ENCODE measurements around the gene PRSS21.

PRSS21 gene

DNA sequence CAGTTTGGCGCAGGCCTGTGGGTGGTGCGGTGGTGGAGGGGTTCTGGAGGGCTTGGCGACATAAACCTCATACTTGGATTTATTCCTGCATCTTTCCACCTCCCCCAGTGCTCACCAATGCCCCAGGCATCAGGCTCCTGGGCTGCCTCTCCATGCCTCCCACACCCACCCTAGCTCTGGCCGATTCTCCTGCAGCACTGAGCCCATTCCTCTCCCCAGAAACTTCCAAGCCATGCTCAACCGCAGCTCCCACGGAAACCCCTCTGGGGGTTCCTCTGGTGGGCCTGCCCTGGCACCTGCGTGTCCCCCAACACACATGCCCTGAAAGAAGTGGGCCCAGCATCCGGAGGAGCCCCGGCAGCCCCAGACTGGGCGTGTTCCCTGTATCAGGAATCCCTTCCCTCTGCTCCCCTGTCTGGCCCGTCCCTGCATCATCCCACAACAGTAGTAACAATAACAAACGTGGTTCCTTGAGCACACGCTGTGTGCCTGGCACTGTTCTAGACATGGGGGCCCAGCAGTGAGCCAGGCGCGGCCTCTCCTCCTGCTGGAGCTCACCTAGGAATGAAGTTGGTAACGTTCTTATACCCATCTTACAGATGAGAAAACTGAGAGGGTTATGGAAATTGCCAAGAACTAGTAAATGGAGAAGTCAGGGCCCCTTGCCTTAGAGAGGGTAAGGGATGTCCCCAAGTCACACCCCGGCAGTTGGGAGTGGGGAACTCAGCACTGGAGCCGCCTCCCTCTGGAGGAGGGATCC lies 2.3 kb downstream of the PRSS21 start:
- no peak for TF ChIP-seq YY1 (IDR thresholded peaks at IDR 0.05; ENCODE audit: low read depth)
- no peak for TF ChIP-seq EP300 (IDR thresholded peaks at IDR 0.05; ENCODE audit: borderline replicate concordance)

DNA sequence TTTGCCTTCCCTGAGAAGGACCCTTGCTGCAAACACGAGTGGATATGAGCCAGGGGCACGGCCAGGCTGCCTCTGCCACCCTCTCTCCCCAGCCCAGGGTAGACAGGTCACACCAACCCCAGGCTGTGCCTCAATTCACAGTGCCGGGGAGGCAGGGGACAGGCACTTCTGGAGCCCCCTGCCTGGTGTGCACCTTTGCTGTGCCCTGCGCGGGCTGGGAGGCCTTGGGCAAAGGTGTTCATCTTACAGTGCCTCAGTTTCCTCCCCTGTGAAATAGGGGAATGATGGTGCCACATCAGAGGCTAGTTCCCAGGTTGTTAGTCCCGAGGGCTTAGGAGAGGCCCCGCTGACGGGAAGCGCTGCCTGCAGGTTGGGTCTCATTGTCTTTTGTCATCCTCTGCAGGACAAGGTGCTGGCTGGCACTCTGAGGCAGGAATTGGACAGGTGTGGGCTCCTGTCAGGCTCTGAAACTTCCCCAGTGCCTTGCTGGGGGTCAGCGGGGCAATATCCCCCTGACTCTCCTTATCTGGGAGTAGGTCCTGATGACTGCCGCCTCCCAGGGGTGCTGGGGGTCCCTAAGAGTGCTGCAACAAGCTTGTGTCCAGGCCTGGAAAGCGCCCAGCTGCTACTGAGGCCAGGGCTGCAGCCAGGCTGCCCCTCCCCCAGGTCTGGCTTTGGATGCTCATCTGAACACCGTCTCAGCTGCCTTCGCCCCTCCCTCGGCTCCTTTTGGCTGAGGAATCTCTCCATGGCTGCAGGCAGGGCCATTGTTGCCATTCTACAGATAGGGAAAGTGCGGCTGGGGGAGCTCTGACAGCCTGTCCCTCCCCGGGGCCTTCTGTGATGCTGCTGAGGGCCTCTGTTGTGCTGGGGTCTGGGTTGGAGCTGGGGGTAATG lies 3.1 kb downstream of the PRSS21 start:
- no peak for TF ChIP-seq FOXM1 (IDR thresholded peaks at IDR 0.05; ENCODE audit: borderline replicate concordance, low read depth)
- TF ChIP-seq TAF1 (IDR thresholded peaks at IDR 0.05; ENCODE audit: low read depth), result no peak

DNA sequence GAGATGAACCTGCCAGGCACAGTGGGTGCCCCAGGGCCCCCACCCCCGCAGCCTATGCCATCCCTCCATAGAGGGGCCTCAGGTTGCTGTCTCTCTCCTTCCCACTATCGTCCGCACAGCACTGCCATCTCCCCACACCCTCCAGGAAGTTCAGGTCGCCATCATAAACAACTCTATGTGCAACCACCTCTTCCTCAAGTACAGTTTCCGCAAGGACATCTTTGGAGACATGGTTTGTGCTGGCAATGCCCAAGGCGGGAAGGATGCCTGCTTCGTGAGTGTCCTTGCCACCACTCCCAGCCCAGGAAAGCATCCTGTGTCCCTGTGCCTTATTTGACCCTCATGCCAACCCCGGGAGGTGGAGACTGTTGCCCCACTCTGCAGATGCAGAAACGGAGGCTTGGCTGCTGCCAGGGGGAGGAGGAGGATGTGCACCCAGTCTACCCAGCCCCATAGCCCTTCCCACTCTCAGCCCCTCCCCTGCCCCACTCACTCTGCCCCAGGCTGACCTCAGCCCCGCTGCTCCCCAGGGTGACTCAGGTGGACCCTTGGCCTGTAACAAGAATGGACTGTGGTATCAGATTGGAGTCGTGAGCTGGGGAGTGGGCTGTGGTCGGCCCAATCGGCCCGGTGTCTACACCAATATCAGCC lies 3.9 kb downstream of the PRSS21 start:
- TF ChIP-seq, protein P1, sequence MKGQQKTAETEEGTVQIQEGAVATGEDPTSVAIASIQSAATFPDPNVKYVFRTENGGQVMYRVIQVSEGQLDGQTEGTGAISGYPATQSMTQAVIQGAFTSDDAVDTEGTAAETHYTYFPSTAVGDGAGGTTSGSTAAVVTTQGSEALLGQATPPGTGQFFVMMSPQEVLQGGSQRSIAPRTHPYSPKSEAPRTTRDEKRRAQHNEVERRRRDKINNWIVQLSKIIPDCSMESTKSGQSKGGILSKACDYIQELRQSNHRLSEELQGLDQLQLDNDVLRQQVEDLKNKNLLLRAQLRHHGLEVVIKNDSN (IDR thresholded peaks at IDR 0.05), result no peak
- TF ChIP-seq CEBPB (IDR thresholded peaks at IDR 0.05) (no peak), EGR1 (IDR thresholded peaks at IDR 0.05) (no peak), CREB1 (IDR thresholded peaks at IDR 0.05; ENCODE audit: low read depth) (no peak), TEAD4 (IDR thresholded peaks at IDR 0.05) (no peak), TAF1 (IDR thresholded peaks at IDR 0.05; ENCODE audit: low read depth) (no peak), NFIC (IDR thresholded peaks at IDR 0.05) (no peak), YY1 (IDR thresholded peaks at IDR 0.05; ENCODE audit: low read depth) (no peak), RAD21 (IDR thresholded peaks at IDR 0.05; ENCODE audit: low read depth) (no peak), TCF12 (IDR thresholded peaks at IDR 0.05; ENCODE audit: low read depth) (no peak), FOXM1 (IDR thresholded peaks at IDR 0.05; ENCODE audit: borderline replicate concordance, low read depth) (no peak), EP300 (IDR thresholded peaks at IDR 0.05; ENCODE audit: borderline replicate concordance) (no peak)

DNA sequence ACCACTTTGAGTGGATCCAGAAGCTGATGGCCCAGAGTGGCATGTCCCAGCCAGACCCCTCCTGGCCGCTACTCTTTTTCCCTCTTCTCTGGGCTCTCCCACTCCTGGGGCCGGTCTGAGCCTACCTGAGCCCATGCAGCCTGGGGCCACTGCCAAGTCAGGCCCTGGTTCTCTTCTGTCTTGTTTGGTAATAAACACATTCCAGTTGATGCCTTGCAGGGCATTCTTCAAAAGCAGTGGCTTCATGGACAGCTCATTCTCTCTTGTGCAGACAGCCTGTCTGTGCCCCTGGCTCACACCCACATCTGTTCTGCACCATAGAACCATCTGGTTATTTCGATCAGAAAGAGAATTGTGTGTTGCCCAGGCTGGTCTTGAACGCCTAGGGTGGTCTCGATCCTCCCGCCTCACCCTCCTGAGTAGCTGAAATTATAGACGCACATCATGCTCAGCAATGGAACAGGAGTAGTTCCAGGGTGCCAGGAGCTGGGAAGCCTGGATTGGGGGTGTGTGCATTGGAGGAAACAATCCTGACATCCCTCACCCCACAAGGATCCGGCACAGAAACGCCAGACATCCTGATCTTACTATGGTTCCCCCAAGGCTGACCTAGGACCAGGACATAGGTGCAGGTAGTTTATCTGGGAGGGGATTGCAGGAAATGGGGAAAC lies 4.6 kb downstream of the PRSS21 start:
- TF ChIP-seq, protein P1 (IDR thresholded peaks at IDR 0.05), result no peak
- TF ChIP-seq NFIC (IDR thresholded peaks at IDR 0.05) (no peak), ZBTB7A (IDR thresholded peaks at IDR 0.05; ENCODE audit: low read depth) (no peak), RAD21 (IDR thresholded peaks at IDR 0.05; ENCODE audit: low read depth) (no peak)

DNA sequence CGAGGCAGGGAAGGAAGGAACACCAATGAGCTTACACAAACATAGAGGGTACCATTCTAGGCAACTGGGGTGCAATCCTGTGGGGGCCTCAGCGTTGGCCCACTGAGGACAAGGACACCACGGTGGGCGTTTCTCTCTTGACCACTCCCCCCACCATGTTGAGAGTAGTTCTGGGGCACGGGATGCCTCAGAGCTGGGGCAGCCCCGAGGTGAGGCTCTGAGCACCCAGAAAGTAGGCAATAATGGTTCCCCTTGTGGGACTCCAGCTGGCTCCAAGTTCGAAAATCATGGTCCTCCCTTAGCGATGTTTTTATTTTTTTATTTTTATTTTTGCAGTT lies 5.1 kb downstream of the PRSS21 start:
- TF ChIP-seq TAF1 (IDR thresholded peaks at IDR 0.05; ENCODE audit: low read depth), result no peak
- no peak for TF ChIP-seq ZBTB7A (IDR thresholded peaks at IDR 0.05; ENCODE audit: low read depth)
- TF ChIP-seq EP300 (IDR thresholded peaks at IDR 0.05; ENCODE audit: borderline replicate concordance), result no peak
- no peak for TF ChIP-seq NFIC (IDR thresholded peaks at IDR 0.05)
- TF ChIP-seq RAD21 (IDR thresholded peaks at IDR 0.05; ENCODE audit: low read depth), result no peak
- TF ChIP-seq FOXM1 (IDR thresholded peaks at IDR 0.05; ENCODE audit: borderline replicate concordance, low read depth), result no peak
- no peak for TF ChIP-seq EGR1 (IDR thresholded peaks at IDR 0.05)
- TF ChIP-seq, protein P2, sequence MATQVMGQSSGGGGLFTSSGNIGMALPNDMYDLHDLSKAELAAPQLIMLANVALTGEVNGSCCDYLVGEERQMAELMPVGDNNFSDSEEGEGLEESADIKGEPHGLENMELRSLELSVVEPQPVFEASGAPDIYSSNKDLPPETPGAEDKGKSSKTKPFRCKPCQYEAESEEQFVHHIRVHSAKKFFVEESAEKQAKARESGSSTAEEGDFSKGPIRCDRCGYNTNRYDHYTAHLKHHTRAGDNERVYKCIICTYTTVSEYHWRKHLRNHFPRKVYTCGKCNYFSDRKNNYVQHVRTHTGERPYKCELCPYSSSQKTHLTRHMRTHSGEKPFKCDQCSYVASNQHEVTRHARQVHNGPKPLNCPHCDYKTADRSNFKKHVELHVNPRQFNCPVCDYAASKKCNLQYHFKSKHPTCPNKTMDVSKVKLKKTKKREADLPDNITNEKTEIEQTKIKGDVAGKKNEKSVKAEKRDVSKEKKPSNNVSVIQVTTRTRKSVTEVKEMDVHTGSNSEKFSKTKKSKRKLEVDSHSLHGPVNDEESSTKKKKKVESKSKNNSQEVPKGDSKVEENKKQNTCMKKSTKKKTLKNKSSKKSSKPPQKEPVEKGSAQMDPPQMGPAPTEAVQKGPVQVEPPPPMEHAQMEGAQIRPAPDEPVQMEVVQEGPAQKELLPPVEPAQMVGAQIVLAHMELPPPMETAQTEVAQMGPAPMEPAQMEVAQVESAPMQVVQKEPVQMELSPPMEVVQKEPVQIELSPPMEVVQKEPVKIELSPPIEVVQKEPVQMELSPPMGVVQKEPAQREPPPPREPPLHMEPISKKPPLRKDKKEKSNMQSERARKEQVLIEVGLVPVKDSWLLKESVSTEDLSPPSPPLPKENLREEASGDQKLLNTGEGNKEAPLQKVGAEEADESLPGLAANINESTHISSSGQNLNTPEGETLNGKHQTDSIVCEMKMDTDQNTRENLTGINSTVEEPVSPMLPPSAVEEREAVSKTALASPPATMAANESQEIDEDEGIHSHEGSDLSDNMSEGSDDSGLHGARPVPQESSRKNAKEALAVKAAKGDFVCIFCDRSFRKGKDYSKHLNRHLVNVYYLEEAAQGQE (IDR thresholded peaks at IDR 0.05; ENCODE audit: low read depth), result no peak
- TF ChIP-seq CREB1 (IDR thresholded peaks at IDR 0.05; ENCODE audit: low read depth), result no peak
- TF ChIP-seq CEBPB (IDR thresholded peaks at IDR 0.05), result no peak

DNA sequence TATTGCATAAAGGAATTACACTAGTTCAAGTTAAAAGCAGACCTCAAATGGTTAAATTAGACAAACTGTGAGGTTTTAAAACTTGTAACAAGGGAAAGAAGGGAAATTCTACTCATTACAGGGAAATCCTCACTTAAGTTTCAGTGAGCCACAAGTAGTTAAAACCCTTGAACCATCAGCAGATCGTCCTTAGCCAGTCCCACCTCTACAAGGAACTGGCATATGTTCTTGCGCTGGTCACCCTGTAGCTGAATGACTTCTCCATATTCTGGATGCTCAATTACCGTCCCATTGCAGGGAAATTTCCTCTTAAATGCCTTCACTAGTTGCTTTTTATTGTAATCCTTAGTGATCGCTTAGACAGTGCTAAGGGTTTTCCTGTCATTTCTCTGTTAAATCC lies 5.5 kb downstream of the PRSS21 start:
- TF ChIP-seq EGR1 (IDR thresholded peaks at IDR 0.05) (no peak), RAD21 (IDR thresholded peaks at IDR 0.05; ENCODE audit: low read depth) (no peak), TAF1 (IDR thresholded peaks at IDR 0.05; ENCODE audit: low read depth) (no peak), NFIC (IDR thresholded peaks at IDR 0.05) (no peak), TCF12 (IDR thresholded peaks at IDR 0.05; ENCODE audit: low read depth) (no peak), CREB1 (IDR thresholded peaks at IDR 0.05; ENCODE audit: low read depth) (no peak), FOXM1 (IDR thresholded peaks at IDR 0.05; ENCODE audit: borderline replicate concordance, low read depth) (no peak), ZBTB7A (IDR thresholded peaks at IDR 0.05; ENCODE audit: low read depth) (no peak), TEAD4 (IDR thresholded peaks at IDR 0.05) (no peak), CEBPB (IDR thresholded peaks at IDR 0.05) (no peak), YY1 (IDR thresholded peaks at IDR 0.05; ENCODE audit: low read depth) (no peak)
- TF ChIP-seq, protein P3, sequence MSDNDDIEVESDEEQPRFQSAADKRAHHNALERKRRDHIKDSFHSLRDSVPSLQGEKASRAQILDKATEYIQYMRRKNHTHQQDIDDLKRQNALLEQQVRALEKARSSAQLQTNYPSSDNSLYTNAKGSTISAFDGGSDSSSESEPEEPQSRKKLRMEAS (IDR thresholded peaks at IDR 0.05), result no peak
- TF ChIP-seq, protein P2 (IDR thresholded peaks at IDR 0.05; ENCODE audit: low read depth), result no peak
